Fibroblast of the conjunctiva (primary cell): Measurements from ENCODE around the gene SNRPN.
"Not testable (repeated sequence)": the region's sequence is repeated elsewhere in the genome, so short reads cannot be mapped to it uniquely, and the experiment has no call there.

Source experiments
- DNase-seq: peaks from one replicate; pipeline ENCODE4 v3.0.0-alpha.2; 2010; ENCODE audit warnings: low read depth

SNRPN gene

DNA sequence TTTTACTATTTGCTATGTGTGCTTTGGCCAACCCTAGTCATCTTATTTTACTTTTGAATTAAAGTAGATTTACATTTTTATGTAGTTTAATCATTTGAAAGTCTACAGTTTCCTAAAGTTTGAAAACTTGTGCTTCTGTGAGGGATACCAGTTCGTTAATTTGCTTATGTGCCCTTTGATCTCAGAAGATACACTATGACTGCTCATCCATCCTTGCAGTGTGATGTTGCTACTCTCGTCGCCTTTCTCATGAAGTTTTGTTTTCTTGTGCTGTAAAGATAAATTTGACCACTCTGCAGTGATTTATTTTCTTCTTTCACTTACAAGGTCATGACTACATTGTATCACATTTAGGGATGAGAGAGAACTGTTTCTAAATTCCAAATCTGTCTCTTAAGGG is 16.3 kb downstream of the SNRPN start:
- DNase-seq = no peak

DNA sequence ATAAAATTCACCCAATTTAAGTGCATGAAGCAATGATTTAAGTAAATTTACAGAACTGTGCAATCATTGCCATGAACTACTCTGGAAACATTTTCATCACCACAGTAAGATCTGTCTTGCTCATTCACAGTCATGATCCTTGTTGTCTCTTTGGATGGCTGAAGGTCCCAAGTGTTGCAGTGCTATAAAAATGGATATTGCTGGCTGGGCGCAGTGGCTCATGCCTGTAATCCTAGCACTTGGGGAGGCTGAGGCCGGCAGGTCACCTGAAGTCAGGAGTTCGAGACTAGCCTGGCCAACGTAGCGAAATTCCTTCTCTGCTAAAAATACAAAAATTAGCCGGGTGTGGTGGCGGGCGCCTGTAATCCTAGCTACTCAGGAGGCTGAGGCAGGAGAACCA is 17.0 kb downstream of the SNRPN start:
- no peak for DNase-seq

DNA sequence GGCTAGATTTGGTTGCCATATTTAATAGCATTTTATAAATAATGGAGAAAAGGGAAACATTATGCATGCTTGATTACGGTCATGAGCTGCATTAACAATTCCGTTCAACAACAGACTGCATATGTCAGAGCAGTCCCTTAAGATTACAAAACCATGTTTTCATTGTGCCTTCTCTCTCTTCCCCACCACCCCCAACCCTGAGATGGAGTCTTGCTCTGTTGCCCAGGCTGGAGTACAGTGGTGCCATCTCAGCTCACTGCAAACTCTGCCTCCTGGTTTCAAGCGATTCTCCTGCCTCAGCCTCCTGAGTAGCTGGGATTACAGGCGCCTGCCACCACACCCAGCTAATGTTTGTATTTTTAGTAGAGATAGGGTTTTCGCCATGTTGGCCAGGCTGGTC is 17.9 kb downstream of the SNRPN start:
- DNase-seq = not testable (repeated sequence)

DNA sequence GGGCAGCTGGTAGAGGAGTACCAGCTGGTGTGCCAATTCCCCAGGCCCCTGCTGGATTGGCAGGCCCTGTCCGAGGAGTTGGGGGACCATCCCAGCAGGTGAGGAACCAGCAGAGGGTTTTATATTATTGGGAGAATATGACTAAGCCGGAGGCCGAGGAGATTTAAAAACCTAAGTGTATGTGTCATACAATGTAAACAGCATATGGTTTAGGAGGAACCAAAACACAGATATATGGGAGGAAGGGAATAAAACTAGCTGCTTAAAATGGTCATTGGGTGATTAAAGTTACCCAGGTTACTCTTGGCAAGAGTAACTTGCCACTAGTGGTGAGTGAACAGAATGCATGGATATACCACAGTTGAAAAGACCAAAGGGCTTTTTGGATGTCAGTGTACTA is 22.1 kb downstream of the SNRPN start:
- no peak for DNase-seq

DNA sequence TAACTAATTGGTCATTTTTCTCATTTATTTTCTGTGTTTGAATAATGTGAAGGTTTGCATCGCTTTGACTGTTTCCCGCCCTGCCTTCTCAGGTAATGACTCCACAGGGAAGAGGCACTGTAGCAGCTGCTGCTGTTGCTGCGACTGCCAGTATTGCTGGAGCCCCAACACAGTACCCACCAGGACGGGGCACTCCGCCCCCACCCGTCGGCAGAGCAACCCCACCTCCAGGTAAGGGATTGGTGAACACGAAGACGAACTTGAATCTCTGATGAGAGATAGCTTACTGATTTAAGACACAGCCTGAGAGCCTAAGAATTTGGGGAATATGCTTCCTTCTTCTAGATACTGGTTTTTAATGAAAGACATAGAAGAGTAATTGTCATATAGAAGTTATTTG is 22.9 kb downstream of the SNRPN start:
- DNase-seq = no peak

DNA sequence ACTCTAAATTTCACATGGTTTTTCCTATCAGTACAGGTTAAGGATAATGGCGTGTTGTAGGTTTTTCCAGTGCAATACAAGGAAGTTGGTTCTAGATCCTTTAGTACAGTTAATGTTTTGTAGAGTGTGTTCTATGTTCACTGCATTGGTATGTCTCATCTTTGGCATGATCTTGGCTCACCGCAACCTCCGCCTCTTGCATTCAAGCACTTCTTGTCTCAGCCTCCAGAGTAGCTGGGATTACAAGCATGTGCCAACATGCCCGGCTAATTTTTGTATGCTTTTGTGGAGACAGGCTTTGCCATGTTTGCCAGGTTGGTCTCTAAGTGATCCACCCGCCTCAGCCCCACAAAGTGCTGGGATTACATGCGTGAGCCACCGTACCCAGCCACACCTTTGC is 30.4 kb downstream of the SNRPN start:
- no peak for DNase-seq

DNA sequence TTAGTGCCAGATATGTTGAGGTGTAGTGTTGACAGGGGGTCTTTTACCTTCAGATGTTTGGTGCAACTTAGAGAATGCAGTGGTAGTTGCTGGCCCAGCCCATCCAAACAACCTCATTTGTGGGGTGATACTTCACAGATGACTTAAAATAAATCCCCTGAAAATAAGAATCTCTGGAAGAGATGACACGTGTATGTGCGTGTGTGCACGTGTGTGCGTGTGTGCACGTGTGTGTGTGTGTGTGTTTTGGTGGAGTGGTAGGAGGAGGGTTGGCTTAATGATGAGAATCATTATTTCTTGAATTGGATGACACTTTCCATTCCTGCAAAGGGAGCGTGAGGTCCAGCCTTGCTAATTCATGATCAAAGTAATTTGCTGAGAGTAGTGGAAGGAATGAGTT is 31.9 kb downstream of the SNRPN start:
- DNase-seq = no peak

DNA sequence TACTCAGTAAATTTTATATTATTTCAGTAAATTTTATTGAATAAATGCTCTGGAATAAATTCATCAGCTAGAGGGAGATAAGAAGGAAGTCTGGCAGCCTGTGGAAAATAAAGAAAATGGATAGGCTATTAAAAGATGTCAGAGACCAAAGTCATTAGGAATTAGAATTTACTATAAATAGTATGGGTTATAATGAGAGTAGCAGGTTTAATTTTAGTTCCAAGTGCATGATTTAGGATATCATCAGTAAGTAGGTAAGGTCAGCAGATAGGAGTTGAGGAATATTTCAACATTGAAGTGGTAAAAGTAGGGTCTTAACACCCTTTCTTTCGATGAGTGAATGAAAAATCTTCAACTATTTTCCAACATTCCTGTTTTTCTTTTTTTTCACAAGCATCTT is 64.6 kb downstream of the SNRPN start:
- no peak for DNase-seq

DNA sequence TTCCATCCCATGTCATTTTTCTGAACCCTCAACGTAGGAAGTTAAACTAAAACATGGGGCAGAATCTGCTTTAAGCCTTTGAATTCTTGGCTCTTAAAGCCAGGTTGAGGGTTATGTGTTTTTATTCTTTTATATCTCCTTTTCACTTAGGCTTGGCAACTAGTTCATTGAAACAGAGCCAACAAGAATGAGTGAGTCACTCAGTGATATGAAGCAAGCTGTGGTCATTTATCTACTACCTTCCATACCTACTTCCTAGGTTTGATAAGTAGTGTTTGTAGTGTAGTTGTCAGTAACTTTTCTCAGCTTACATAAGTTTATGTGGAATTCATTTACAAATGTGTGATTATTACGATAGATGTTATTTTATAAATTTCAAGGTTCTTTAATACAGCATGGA is 67.4 kb downstream of the SNRPN start:
- DNase-seq = no peak
